Neural crest cell (in vitro differentiated cells): ENCODE results near the gene SLC17A6. TPM values are rescaled to one million over a fixed set of nuclear protein-coding genes. Genes with fewer than 3 reads are reported as not detected.

Experiments
- DNase-seq: peaks from one replicate; pipeline ENCODE4 v3.0.0; 2021; ENCODE audit warnings: low read depth, mixed read lengths, low spot score
- H3K27ac Mint-ChIP-seq: one replicate; pipeline ENCODE4 v1.8.0; 2021; ENCODE audit warnings: mild to moderate bottlenecking, mixed read lengths; ENCODE audit not compliant: unreplicated experiment
- H3K27me3 Mint-ChIP-seq: 2 replicates; pipeline ENCODE4 v1.8.0; 2021; ENCODE audit warnings: low read depth, mild to moderate bottlenecking, mixed read lengths
- H3K36me3 Mint-ChIP-seq: 2 replicates; pipeline ENCODE4 v1.8.0; 2021; ENCODE audit warnings: low read depth, mild to moderate bottlenecking, mixed read lengths
- H3K4me1 Mint-ChIP-seq: 2 replicates; pipeline ENCODE4 v1.8.0; 2021; ENCODE audit warnings: mixed read lengths
- H3K4me3 Mint-ChIP-seq: one replicate; pipeline ENCODE4 v1.8.0; 2021; ENCODE audit warnings: mild to moderate bottlenecking, mixed read lengths
- H3K9me3 Mint-ChIP-seq: 2 replicates; pipeline ENCODE4 v1.8.0; 2021; ENCODE audit warnings: mixed read lengths
- total RNA-seq: library from RNA; stranded (reverse); gene quantifications from 2 replicates; pipeline ENCODE4 v1.2.1, GENCODE V29; 2021
- TF ChIP-seq, protein P1 (sequence below): fragments of 200-600 bp; sonication (generic); conservative IDR thresholded peaks from 2 replicates; pipeline ENCODE4 v1.5.0; 2021; ENCODE audit warnings: antibody characterized with exemption, mild to moderate bottlenecking

The SLC17A6 gene
- total RNA-seq, 1 donor from 2014 or later, result 1.8 TPM

DNA sequence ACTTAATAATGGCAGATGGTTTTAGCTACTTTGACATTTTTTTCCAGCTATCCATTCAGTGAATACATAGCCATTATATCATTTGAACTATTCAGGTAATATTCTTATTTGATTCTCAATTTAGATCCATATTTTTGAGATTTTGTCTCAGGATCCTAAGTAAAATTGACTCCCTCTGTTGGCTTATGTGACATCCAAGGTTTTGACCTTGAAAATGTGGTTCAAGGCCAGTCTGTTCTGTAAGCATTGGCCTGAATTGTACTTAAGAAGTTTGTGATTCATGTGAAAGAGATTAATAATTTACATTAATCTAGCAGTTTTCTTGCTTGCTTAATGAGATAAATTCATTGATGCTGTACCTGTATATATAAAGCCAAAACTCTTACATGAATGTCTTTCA lies 1.6 kb upstream of the SLC17A6 start:
- Mint-ChIP-seq H3K4me1 (peaks cover 8% of the 10 kb centered on the region), H3K36me3 (peaks cover 5% of the 10 kb centered on the region), H3K4me3 (no peak overlapping the region), H3K27ac (no peak overlapping the region), H3K27me3 (peaks cover 66% of the 10 kb centered on the region), H3K9me3 (no peaks in the 10 kb centered on the region)
- DNase-seq, result no peak
- TF ChIP-seq, protein P1, sequence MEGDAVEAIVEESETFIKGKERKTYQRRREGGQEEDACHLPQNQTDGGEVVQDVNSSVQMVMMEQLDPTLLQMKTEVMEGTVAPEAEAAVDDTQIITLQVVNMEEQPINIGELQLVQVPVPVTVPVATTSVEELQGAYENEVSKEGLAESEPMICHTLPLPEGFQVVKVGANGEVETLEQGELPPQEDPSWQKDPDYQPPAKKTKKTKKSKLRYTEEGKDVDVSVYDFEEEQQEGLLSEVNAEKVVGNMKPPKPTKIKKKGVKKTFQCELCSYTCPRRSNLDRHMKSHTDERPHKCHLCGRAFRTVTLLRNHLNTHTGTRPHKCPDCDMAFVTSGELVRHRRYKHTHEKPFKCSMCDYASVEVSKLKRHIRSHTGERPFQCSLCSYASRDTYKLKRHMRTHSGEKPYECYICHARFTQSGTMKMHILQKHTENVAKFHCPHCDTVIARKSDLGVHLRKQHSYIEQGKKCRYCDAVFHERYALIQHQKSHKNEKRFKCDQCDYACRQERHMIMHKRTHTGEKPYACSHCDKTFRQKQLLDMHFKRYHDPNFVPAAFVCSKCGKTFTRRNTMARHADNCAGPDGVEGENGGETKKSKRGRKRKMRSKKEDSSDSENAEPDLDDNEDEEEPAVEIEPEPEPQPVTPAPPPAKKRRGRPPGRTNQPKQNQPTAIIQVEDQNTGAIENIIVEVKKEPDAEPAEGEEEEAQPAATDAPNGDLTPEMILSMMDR, result no peak

DNA sequence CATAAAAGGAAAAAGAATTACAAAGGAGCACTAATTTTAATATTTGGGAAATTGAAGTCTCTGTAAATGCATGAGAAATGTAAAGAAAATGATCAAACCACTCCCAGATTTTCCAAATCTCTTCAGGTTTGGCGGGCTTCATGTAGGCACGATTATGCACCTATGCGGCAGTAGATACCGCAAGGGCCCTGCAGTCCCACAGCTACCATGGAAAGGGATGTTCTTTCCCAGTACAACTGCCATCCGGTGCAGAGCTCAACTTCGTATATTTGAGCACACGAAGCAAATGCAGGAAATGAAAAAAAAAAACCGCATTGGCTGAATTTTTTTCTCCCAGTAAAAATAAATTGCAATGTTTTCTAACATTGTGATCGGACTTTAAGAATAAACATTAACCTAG lies 1.4 kb downstream of the SLC17A6 start:
- DNase-seq, result no peak

DNA sequence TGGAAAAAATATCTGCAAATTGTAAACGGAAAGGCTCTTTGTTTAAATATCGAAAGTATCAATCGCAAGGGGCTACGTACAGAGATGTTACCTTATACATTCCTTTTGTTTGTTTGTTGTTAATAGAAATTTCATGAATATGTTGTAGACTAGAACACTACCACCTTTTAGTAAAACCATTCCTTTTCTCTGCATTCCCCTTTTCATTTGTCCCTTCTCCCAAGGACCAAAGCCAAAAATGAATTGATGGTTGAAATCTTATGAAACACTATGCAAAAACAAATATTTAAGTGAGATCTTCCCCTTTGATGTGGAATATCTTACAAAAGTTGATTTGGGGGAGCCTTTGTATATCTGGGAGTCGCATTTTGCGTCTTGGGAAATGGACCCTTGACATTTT lies 2.1 kb downstream of the SLC17A6 start:
- H3K4me1 Mint-ChIP-seq, result peaks cover 8% of the 10 kb centered on the region

More for the DNA sequence above, 1.4 kb downstream of the SLC17A6 start:
- TF ChIP-seq, protein P1, result no peak
- H3K9me3 Mint-ChIP-seq, result no peaks in the 10 kb centered on the region
- H3K27ac Mint-ChIP-seq, result no peak overlapping the region
- peaks cover 8% of the 10 kb centered on the region for H3K4me1 Mint-ChIP-seq
- H3K4me3 Mint-ChIP-seq, result no peak overlapping the region
- peaks cover 5% of the 10 kb centered on the region for H3K36me3 Mint-ChIP-seq
- peaks cover 90% of the 10 kb centered on the region for H3K27me3 Mint-ChIP-seq

DNA sequence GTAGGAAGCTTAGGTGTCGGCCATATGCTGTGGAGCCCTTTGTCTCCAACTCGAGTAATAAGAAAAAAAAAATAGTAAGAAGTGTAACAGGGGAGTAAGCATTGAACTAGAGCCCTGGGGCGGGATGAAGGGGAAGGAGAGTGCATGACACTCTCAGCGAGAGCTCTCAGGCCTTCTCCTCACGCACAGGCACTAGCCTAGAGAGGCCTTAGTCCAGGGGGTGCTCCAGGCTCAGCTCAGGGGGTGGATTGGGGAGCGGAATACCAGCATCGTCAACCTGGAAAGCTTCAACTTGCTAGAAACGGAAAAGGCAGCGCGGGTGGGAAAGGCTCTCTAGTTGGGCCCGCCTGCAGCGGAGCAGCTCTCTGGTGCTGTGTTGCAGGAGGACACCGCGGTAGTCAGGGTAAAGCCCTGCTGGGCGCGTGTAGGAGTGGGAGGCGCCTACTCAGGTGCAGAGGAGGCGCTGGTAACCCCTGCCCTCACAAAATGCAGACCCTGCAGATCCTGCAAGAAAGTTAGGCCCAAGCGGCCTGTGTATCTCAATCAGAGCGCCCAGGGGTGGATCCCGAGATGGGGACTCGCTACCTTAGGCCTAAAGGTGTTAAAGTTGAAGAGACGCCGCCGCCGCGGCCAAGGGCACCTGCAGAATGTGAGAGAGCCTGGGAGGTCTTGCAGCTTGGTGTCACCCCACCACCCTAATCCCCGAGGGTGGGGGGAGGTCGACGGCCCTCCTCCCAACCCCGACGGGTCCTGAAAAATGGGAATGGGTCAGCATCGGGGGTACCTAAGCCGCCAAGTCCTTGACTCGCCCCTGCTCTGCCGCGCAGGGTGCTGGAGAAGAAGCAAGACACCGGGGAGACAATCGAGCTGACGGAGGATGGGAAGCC lies 2.8 kb downstream of the SLC17A6 start:
- H3K9me3 Mint-ChIP-seq, result no peaks in the 10 kb centered on the region
- DNase-seq, result no peak

More for the DNA sequence above, 2.1 kb downstream of the SLC17A6 start:
- Mint-ChIP-seq H3K4me3 (peak overlapping the region; percentile 6), H3K27me3 (peaks cover 91% of the 10 kb centered on the region), H3K9me3 (no peaks in the 10 kb centered on the region), H3K36me3 (peaks cover 5% of the 10 kb centered on the region), H3K27ac (no peak overlapping the region)
- DNase-seq, result no peak
- TF ChIP-seq, protein P1, result no peak

DNA sequence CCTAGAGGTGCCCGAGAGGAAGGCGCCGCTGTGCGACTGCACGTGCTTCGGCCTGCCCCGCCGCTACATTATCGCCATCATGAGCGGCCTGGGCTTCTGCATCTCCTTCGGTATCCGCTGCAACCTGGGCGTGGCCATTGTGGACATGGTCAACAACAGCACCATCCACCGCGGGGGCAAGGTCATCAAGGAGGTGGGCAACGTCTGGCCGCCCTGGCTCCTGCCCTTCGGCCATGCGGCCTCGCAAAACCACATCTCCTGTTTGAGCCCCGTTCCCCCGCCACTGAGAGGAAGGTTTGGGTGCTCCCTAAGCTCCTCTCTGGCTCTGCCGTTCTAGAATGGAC lies 3.4 kb downstream of the SLC17A6 start:
- peaks cover 5% of the 10 kb centered on the region for H3K36me3 Mint-ChIP-seq
- DNase-seq, result no peak
- peaks cover 94% of the 10 kb centered on the region for H3K27me3 Mint-ChIP-seq
- H3K27ac Mint-ChIP-seq, result no peak overlapping the region
- peaks cover 8% of the 10 kb centered on the region for H3K4me1 Mint-ChIP-seq
- H3K4me3 Mint-ChIP-seq, result no peak overlapping the region
- TF ChIP-seq, protein P1, result no peak
- no peaks in the 10 kb centered on the region for H3K9me3 Mint-ChIP-seq

More for the DNA sequence above, 2.8 kb downstream of the SLC17A6 start:
- peaks cover 8% of the 10 kb centered on the region for H3K4me1 Mint-ChIP-seq
- TF ChIP-seq, protein P1, result no peak
- H3K27ac Mint-ChIP-seq, result no peak overlapping the region
- H3K4me3 Mint-ChIP-seq, result peak overlapping the region; percentile 6
- H3K27me3 Mint-ChIP-seq, result peaks cover 89% of the 10 kb centered on the region
- H3K36me3 Mint-ChIP-seq, result peaks cover 5% of the 10 kb centered on the region
